Kidney (tissue), 14 donors: ENCODE results near the gene MOK. TPM values are rescaled to one million over a fixed set of nuclear protein-coding genes. Genes with fewer than 3 reads are reported as not detected.

ENCODE experiments used
- DNase-seq, 5 donors: peaks; one replicate each; pipeline ENCODE4 v3.0.0-alpha.2; 2013 to 2020
- FAIRE-seq: peaks from 2 replicates; lab custom pipeline; 2012; peaks lifted over from hg19 to GRCh38; lab: Jason Lieb, UNC
- H3K27ac ChIP-seq, 2 donors: one replicate each; pipeline ENCODE4 v1.7.0; 2013; ENCODE audit warnings: low read depth in 2 of 2, low read length in 2 of 2, inconsistent platforms in 1 of 2
- H3K27me3 ChIP-seq: one replicate; pipeline ENCODE4 v1.7.1; 2013; ENCODE audit warnings: low read length, inconsistent platforms; ENCODE audit not compliant: control insufficient read depth, insufficient read depth
- H3K36me3 ChIP-seq, 3 donors: one replicate each; pipeline versions ENCODE4 v1.7.0 to v1.7.1; 2013; ENCODE audit warnings: low read length in 3 of 3, control low read depth in 1 of 3, inconsistent platforms in 1 of 3; ENCODE audit not compliant: insufficient read depth in 3 of 3, control insufficient read depth in 2 of 3
- H3K4me1 ChIP-seq, 3 donors: one replicate each; pipeline versions ENCODE4 v1.7.0 to v1.7.1; 2013; ENCODE audit warnings: low read length in 3 of 3, inconsistent platforms in 1 of 3, low read depth in 1 of 3; ENCODE audit not compliant: control insufficient read depth in 2 of 3, insufficient read depth in 2 of 3
- H3K4me3 ChIP-seq, 3 donors: one replicate each; pipeline versions ENCODE4 v1.7.0 to v1.8.1; 2013; ENCODE audit warnings: low read length in 3 of 3, control low read depth in 1 of 3, inconsistent platforms in 1 of 3
- H3K9ac ChIP-seq, 3 donors: one replicate each; pipeline versions ENCODE4 v1.7.0 to v1.7.1; 2013; ENCODE audit warnings: low read length in 3 of 3, control low read depth in 1 of 3, inconsistent platforms in 1 of 3
- H3K9me3 ChIP-seq, 3 donors: one replicate each; pipeline versions ENCODE4 v1.7.0 to v1.7.1; 2013; ENCODE audit warnings: low read length in 3 of 3, control low read depth in 1 of 3, inconsistent platforms in 1 of 3; ENCODE audit not compliant: control insufficient read depth in 2 of 3, insufficient read depth in 1 of 3
- intact Hi-C: fragments of 100-400 bp; cut with DNase I; formaldehyde crosslinking; loops from one replicate; pipeline ENCODE4 v1.11.1; 2022
- polyA plus RNA-seq: library from polyadenylated mRNA; stranded (reverse); fragments of 350-450 nt; fragmentation: Illumina TruSeq; extraction: RNeasy Lipid Tissue Mini Kit (QIAGEN cat#74804); gene quantifications from one replicate; pipeline ENCODE4 v1.2.3, GENCODE V29; 2014; ENCODE audit warnings: low read depth, low replicate concordance; ENCODE audit not compliant: insufficient read depth
- total RNA-seq: library from RNA; stranded (reverse); fragmentation: NEBNext Ultra II Directional; extraction: Animal tissue kit (Norgen Biotek cat#: 25700); gene quantifications from one replicate; pipeline ENCODE4 v1.2.1, GENCODE V29; 2021
- TF ChIP-seq, protein P1 (sequence below): IDR thresholded peaks from 3 replicates; pipeline ENCODE4 v1.5.1; 2012; ENCODE audit warnings: mild to moderate bottlenecking, moderate library complexity, borderline replicate concordance; ENCODE audit not compliant: insufficient read depth; ENCODE audit errors: extremely low read depth
- donor health status: control.
- donor health status: control.
- donor health status: control.
- donor health status: control.
- donor health status: control.
- donor health status: DM: yes; HTN: yes; CAD: no.
- donor health status: Normal renal cell carcinoma (clear cell type).

The MOK gene
- total and polyA plus RNA-seq, 2 donors from 2014 or later = 20.4 to 32.7 TPM

DNA sequence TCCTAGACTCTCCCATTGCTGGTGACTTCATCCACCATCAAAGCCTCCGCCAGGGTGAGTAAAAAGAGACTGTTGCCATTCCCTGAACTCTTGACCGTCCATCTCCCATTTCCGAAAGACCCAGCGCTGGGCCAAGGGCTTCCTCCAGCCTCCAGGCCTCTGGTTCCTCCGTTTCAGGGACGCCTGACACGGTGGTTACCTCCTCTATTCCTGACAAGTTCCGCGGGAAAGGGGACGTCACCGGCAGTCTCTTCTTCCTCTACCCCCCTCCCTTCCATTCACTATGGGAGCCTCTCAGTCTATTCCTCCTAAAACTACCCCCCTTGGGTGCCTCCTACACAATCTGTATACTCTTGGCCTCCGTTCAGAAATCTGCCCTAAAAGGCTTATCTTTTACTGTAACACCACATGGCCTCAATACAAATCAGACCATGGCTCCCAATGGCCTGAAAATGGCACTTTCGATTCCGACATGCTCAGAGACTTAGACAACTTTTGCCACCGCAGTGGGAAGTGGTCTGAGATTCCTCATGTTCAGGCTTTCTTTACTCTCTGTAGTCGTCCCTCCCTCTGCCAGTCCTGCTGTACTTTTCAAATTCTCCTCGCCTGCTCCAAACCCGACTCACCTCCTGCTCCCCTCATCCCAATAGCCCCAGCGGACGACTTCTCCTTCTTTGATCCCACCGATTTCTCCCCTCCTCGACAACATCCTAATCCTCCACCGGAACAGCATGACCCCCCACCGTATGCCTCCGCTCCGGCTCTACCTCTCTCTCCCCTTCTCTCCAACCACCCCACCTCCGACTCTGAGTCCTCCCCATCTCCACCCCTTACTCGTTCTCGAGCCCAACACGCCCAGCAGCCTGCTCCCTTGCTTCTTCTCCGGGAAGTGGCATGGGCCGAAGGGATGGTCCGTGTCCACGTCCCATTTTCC lies 70.4 kb downstream of the MOK start:
- peak overlapping the region in 1 of 3 donors; percentile 46 for H3K9ac ChIP-seq
- intact Hi-C loops = no loop called here
- H3K9me3 ChIP-seq = no peaks in the 10 kb centered on the region
- H3K27ac ChIP-seq = no peak overlapping the region
- peaks cover 0 to 16% (median 6%) of the 10 kb centered on the region in 3 donors for H3K36me3 ChIP-seq
- H3K4me3 ChIP-seq = peak overlapping the region in 1 of 3 donors; percentile 17
- no peak for FAIRE-seq
- TF ChIP-seq, protein P1, sequence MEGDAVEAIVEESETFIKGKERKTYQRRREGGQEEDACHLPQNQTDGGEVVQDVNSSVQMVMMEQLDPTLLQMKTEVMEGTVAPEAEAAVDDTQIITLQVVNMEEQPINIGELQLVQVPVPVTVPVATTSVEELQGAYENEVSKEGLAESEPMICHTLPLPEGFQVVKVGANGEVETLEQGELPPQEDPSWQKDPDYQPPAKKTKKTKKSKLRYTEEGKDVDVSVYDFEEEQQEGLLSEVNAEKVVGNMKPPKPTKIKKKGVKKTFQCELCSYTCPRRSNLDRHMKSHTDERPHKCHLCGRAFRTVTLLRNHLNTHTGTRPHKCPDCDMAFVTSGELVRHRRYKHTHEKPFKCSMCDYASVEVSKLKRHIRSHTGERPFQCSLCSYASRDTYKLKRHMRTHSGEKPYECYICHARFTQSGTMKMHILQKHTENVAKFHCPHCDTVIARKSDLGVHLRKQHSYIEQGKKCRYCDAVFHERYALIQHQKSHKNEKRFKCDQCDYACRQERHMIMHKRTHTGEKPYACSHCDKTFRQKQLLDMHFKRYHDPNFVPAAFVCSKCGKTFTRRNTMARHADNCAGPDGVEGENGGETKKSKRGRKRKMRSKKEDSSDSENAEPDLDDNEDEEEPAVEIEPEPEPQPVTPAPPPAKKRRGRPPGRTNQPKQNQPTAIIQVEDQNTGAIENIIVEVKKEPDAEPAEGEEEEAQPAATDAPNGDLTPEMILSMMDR = no peak
- no peaks in the 10 kb centered on the region for H3K4me1 ChIP-seq
- DNase-seq = no peak
- no peaks in the 10 kb centered on the region for H3K27me3 ChIP-seq

DNA sequence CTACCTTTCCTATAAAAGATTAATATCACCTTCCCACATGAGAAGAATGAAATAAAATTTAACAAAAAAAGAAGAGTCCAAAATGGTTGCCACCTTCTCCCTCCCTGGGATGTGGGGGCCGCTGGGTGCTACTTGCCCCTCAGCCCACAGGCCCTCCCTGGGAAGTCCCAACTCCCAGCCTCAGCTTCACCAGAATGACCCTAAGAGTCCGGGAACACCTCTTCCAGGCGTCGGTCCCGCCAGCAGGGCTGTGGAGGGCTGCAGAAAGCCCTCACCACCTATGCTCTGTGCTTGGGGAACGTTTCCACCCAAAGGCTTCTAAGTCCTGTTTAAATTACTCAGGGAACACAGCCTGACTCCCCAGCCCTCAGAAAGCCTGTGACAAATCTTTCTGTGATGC lies 71.9 kb downstream of the MOK start:
- TF ChIP-seq, protein P1 = no peak
- no peaks in the 10 kb centered on the region for H3K27me3 ChIP-seq
- FAIRE-seq = no peak

DNA sequence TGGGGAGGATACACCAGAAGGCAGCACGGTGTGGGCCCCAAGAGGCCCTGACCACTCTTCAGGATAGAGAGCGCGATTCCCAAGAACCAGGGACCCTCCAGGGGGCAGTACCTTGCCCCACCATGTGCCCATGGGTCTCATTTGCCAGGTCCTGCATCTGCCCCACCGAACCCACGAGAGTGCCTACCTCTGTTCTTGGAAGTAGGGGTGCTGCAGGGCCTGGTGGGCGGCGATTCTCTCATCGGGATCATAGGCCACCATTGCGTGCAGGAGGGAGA lies 72.7 kb downstream of the MOK start:
- Histone ChIP-seq H3K4me1 (no peaks in the 10 kb centered on the region), H3K9me3 (no peaks in the 10 kb centered on the region), H3K4me3 (no peak overlapping the region), H3K27me3 (no peaks in the 10 kb centered on the region), H3K27ac (no peak overlapping the region), H3K36me3 (peaks cover 0 to 16% (median 6%) of the 10 kb centered on the region in 3 donors), H3K9ac (no peak overlapping the region)
- FAIRE-seq (no peak), DNase-seq (no peak)
- TF ChIP-seq, protein P1 = no peak
- intact Hi-C loops = no loop called here

More for the DNA sequence above, 71.9 kb downstream of the MOK start:
- Histone ChIP-seq H3K27ac (no peak overlapping the region), H3K9me3 (no peaks in the 10 kb centered on the region), H3K9ac (no peak overlapping the region), H3K4me1 (no peaks in the 10 kb centered on the region), H3K36me3 (peaks cover 0 to 16% (median 6%) of the 10 kb centered on the region in 3 donors), H3K4me3 (no peak overlapping the region)
- no peak for DNase-seq
- intact Hi-C loops = no loop called here
